SIG-M5 (cell line): ENCODE results near the gene ITGB2.

Source experiments
- DNase-seq: peaks from one replicate; lab custom pipeline; 2025; lab: John Stamatoyannopoulos, UW

ITGB2 gene

DNA sequence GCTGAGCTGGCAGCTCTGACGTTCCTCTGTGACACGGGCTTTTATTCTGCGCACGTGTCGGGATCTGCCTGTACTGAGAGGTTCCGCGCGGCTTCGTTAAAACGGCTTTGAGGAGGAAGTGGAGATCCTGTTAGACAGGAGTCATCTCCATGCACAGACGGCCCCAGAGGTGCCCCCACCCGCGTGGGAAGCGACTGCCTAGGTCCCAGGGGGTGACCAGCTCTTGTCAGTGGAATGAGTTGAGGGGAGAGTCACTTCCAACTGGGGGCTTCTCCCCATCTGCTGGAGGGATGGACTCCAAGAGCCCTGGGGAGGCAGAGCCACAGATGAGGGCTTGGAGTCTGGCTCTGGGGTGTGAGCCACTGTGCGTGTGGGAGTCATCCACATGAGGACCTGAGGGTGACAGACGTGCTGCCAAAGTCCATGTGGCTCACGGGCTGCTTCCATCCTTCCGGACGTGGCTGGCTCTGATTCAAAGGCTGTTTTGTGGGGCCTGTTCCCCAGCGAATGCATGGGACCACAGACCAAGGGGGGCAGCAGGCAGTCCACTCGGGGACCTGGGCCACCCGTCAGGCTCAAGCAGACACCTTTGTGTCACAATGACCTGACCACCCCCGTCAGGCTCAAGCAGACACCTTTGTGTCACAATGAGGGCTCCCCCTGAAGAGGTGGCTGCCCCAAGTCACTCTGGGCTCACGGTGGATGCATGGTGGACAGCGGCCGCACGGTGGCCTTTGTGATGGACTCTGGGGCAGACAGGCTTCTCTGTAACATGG lies 74.0 kb downstream of the ITGB2 start:
- DNase-seq, result peak; percentile 64

DNA sequence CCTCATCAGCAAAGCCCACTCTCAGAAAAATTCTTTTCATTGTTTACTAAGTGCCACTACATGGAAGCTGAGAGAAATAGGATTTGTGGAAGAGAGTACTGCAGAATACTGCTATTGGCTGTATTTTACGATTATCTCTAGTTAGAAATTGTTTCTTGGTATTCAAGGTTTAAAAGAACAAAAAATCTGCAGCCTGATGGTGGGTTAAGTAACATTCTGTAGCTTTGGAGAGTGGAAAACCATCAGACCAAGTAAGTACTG lies 74.5 kb downstream of the ITGB2 start:
- DNase-seq, result no peak

DNA sequence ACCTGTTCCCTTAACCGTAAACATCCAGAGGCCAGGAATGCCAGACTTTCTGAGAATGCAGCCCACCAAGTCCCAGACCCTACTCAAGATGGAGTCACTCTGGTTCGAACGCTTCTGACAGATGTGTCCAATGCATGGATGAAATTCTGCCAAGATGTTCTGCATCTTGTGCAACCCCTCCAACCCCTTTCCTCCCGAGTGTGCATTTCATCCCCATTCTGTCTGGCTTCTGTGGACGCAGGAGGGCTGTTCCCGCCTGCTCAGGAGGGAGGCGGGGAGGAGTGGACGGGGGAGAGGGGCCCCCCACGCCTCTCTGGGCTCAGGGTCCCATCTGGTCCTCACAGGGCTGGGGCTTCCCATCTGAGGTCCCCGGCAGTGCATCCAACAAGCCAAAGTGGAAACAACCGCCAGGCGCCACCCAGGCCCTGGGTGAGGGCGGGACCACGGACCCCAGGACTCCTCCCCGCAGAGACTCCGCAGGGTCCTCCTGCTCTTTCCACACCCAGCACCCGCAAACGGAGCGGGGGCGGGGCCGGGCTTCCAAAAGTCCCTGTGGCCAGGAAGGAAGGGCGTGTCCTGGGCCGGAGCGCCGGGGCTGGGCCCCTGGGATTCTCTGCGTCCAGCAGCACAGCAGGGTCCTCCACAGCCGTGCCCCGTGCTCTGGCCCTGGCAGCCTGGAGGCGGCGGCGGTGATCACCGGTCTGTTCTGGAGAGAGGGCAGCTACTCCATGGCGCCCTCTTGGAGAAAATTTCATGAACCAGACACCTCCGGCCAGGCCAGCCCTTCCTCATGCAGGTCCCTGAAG lies 75.1 kb downstream of the ITGB2 start:
- no peak for DNase-seq

DNA sequence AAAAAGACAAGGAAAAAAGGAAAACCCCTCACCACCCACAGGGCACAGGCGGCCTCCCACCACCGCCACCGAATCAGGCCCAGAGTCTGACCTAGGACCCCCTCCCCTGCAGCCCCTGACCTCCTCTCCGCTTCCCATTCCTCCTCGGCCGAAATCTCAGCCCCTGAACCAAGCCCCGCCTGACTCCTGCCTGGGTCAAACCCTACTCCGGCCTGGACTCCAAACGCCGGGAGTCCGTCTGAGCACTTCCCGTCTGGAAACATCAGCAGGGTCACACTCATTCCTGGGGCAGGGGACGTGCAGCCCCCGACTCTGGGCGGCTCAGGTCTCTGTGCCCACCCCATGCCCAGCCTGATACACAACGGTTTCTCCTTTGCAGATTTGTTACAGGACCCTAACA lies 76.4 kb downstream of the ITGB2 start:
- no peak for DNase-seq

DNA sequence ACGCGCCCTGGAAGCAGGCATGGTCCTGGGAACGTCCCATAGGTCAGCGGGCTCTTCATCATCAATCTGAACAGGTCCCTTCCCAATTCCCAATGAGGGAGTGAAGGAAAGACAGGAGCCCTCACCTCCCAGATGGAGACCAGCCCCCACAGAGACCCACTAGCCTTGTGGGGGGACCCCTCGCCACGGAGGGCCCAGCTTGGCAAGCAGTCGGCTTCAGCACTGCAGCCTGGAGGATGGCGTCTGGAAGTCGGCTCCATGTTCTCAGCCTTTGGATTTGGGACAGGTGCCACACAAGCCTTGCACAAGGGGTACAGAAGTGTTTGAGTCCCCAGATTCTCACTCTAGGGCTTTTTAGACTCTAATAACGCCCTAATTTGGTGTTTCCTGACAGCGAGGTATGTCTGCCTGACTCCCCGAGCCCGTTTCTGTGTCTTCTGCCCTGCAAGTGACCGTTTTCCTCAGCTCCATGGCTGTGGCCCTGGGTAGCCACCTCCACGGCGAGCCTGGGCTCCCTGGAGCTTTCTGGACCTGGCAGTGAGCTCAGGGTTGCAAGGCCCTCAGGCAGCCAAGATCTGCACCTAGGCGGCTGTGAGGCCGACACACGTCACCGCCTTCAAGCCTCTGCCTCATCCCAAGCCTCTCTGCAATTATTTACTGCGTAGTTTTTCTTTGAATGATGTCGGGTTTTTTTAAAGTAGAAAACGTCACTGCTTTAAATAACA lies 77.8 kb downstream of the ITGB2 start:
- DNase-seq, result no peak

DNA sequence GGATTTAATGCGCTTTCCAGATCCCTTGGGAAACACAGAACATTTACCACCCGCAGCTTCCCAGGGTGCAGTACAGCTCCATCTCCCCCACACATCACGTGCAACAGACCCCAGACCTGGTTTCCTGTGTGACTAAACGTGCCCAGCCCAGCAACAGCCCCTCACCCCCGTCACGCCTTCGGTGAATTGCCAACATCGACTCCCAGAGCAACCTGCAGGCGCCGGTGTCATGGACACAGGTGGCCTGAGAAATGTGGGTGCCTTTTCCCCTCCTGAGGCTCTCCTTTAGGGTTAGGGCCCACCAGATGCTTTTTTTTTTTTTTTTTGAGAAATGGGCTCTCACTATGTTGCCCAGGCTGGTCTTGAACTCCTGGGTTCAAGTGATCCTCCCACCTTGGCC lies 78.6 kb downstream of the ITGB2 start:
- no peak for DNase-seq

DNA sequence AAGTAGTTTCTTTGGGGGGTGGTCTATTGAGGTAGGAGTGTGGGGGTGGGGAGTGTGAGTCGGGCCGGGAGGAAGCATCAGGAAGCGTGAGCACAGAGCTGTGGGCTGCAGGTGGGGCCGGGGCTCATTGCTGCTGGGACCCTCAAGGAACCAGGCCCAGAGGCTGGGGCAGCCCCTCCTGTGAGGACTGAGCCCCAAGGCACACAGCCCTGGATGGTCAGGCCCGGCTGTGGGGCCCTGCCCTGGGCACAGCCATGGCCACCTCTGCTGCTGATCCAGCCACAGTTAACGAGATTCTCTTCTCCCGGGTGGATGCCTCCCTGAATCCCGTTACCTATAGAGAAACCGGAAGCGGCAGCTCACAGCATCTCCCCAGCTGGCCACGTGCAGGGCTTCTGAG lies 79.9 kb downstream of the ITGB2 start:
- no peak for DNase-seq

DNA sequence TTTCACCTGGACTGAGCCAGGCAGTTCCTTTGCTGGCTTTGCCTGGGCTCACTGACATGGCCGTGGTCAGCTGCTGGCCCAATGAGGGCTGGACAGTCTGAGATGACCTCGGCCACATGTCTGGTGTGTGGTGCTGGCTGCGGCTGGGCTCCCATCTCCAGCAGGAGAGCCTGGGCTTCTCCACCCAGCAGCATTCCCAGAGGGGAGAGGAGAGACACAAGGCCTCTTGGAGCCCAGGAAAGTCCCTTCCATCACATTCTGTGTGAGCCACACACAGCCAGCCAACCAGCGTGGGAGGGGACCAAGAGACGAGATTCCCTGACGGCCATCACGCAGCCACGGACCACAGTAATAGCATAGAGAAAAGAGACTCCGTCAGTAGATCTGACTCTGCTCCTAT lies 81.7 kb downstream of the ITGB2 start:
- no peak for DNase-seq

DNA sequence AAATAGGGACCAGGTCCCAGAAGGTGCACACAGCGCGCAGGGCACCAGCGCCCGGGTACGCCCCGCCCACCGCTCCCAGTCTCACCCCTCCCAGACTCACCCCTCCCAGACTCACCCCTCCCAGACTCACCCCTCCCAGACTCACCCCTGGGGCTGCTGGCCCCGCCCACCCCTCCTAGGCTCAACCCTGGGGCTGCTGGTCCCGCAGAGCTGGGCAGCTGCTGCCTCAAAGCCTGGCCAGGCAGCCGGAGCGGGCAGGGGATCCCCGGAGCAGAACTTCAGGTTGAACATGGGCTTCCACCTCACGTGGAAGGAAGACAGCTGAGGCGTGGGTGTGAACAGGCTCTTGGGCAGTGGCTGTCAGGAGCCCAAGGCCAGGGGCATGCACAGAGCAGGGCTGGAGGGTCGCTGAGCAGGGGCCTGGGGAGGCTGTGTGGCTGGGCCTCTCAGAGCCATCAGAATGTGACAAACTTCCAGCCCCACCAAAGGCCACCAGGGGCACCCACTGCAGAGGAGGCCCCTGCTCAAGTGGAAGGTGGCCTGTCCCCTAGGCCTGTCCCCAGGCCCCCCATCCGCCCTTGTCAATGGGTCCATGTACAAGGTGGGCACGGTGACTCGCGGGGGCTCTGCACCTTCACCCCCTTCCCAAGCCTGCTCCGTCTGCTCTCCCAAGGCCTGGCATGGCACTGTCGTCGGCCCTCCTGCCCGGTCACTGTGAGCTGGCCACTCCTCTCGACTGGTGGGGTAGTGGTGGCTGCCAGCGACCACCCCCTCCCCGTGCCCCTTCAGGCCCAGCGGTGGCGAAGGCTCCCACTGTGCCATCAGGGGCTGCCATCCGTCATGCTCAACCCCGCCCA lies 82.4 kb downstream of the ITGB2 start:
- DNase-seq, result no peak

DNA sequence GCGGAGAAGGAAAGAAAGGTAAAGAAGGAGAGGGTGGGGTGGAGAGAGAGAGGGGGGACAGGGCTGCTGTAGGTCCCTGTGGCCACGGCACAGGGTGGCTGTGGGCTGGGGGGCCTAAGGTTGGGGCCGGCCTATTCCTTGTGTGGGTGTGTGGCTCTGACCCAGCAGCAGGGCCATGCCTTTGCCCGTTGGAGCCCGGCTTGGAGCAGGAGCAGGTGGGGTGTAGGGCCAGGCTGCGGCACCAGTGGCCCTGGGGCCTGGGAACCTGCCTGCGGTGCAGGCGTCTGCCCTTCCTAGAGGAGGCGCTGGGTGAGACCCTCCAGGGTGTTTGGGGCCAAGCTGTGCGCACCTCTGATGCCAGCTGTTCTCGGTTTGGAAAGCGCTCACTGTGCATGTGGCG lies 83.2 kb downstream of the ITGB2 start:
- no peak for DNase-seq

DNA sequence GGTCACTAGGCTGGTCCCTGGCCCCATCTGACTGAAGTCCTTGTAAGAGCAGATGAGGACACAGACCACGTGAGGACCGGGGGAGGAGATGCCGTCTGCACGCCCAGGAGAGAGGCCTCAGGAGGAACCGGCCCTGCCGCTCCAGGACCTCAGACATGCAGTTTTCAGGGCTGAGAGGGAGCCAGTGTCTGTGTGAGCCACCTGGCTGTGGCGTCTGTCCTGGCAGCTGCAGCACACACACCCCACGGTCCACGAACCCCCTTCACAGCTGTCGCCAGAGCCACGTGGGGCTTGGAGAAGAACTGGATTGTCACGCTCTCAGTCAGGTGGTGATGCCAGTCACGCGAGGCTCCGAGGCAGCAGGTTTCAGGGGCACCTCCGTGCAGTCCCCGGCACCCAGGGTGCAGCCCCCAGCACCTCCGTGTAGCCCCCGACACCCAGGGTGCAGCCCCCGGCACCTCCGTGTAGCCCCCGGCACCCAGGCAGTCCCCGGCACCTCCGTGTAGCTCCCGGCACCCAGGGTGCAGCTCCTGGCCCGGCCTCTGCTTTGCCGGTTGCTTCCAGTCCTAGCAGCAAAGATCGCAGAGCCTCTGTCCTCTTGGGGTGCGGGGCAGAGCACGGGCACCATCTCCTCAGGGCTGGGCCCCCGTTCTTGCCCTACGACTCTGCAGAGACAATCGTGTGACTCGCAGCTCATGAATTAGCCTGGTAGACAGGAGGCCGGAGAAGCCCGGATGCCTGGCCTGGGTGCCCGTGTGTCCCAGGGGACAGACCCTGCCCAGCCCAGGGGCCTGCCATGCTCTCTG lies 83.8 kb downstream of the ITGB2 start:
- no peak for DNase-seq

DNA sequence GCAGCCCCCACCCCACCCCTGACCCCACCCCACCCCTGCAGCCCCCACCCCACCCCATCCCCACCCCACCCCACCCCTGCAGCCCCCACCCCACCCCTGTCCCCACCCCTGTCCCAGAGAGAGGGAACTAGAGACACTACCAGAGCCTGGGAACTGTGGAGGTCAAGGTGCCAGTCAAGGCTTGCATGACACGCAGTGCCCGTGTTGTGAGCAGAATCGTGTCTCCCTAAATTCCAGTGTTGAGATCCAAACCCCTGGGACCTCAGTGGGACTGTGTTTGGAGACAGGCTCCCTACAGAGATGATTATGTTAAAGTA lies 84.4 kb downstream of the ITGB2 start:
- no peak for DNase-seq
